ENCODE measurements around the gene INO80B.
"Not testable (repeated sequence)": the region's sequence is repeated elsewhere in the genome, so short reads cannot be mapped to it uniquely, and the experiment has no call there.

Gene INO80B

DNA sequence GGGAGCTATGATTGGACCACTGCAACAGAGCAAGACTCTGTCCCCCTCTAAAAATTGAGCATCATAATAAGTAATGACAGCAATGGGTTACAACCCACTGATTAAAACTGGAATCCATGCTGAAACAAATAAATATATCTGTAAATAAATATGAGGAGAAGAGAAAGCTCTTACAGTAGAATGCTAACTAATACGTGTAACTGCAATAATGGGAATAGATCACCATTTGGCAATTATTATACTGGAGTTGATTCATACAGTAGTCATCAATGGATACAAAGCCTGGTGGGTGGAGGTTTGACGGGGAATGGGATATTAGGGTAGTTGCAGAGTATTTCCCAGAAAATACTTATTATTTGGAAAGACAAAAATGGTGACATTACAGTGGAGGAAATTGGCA lies 6.1 kb upstream of the INO80B start:
- DNase-seq (ENCODE audit: low read depth) = peak; percentile 65

- DNase-seq (ENCODE audit: low read depth) = no peak
These were observed 4.2 kb upstream of the INO80B start for GRCh38 chr2:74450570-74451190.

GRCh38 chr2:74457129-74457548 lies 2.3 kb downstream of the INO80B start:
- DNase-seq (ENCODE audit: low read depth) = no peak

DNA sequence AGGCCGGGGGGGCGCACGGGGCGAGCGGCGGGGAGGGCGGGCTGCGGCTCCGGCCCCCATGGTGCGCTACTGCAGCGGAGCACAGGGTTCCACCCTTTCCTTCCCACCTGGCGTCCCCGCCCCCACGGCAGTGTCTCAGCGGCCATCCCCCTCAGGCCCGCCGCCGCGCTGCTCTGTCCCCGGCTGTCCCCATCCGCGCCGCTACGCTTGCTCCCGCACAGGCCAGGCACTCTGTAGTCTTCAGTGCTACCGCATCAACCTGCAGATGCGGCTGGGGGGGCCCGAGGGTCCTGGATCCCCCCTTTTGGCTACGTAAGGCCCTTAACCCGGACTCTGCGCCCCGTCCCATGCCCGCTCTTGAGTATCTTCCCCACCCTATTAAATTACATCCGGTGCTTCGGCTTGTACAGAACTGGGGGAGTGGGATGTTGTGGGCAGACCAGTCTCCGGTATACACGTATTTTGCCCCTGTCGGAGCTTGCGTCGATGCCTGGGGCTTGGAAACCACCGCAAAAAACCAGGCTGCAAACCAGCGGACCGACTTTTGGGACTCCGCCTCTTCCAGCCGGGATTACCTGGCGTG lies 2.8 kb downstream of the INO80B start:
- DNase-seq (ENCODE audit: low read depth) = peak; percentile 61

DNA sequence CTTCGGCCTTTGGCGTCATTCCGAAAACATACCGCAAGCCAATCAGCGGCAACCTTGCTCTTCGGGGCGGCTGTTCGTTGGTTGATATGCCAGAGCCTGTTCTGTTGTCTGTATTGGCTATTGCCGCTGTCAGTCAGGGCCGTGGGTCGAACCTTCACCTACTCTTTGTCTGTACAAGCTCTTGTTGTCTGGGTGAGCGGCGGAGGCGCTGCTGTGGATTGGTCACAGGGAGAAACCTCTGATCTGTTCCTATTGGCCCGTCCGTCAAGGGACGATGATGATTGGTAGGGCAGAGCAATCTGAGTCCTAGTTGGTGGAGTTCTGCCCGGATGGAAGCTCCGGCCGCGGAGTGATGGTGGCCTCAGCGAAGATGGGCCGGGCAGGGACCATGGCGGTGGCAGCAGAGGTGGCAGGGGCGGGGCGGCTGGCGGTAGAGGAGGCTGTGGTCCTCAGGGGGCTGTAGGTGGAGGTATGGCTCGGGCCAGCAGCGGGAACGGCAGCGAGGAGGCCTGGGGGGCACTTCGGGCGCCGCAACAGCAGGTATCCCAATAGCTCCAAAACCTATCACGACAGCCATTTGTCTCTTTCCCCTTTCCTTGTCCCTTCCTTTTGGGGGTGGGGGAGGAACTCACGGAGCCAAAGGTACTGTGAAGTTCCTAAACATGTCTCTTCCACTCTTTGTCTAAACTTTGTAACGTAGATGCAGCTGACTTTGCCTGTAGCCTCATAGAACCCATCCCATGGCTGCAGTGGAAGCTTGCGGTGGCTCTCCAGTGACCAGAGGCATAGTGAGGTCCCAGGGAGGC lies 3.4 kb downstream of the INO80B start, which contains the start of gene WBP1:
TSS of gene WBP1 (plus strand) at position 307 of the 806 bp plus-strand sequence. CDS start at position 472, 165 bp downstream.
- peak; percentile 100 for DNase-seq (ENCODE audit: low read depth)

DNA sequence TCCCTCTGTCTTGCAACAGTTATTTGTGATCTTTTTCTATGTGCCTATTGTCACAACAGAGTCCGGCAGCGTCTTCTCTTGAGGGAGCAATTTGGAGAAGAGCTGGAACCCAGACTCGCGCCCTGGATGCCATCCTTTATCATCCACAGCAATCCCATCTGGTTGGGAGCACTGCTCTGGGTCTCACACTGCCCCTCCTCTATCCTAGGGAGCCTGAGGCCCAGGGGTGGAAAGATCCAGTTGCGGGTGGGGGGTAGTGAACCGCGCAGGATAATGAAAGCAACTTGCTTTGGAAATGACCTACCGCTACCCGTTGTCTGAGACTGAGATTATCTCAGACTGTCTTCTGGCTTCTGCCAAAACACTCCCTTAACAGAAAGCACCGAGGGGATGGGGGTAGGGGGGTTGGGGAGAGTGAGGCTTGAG lies 4.1 kb downstream of the INO80B start:
- peak; percentile 18 for DNase-seq (ENCODE audit: low read depth)

- DNase-seq (ENCODE audit: low read depth) = not testable (repeated sequence)
These were observed 4.7 kb downstream of the INO80B start for GRCh38 chr2:74459503-74460118.

DNA sequence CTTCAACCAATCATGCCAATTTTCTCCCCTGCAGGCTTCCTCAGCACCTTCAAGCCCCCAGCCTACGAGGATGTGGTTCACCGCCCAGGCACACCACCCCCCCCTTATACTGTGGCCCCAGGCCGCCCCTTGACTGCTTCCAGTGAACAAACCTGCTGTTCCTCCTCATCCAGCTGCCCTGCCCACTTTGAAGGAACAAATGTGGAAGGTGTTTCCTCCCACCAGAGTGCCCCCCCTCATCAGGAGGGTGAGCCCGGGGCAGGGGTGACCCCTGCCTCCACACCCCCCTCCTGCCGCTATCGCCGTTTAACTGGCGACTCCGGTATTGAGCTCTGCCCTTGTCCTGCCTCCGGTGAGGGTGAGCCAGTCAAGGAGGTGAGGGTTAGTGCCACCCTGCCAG lies 5.3 kb downstream of the INO80B start:
- not testable (repeated sequence) for DNase-seq (ENCODE audit: low read depth)

GRCh38 chr2:74461187-74462053 lies 6.5 kb downstream of the INO80B start:
- peak; percentile 45 for DNase-seq (ENCODE audit: low read depth)

- DNase-seq (ENCODE audit: low read depth) = no peak
These were observed 7.3 kb downstream of the INO80B start for GRCh38 chr2:74462054-74462785.

GRCh38 chr2:74462786-74463105 lies 7.9 kb downstream of the INO80B start:
- no peak for DNase-seq (ENCODE audit: low read depth)

DNA sequence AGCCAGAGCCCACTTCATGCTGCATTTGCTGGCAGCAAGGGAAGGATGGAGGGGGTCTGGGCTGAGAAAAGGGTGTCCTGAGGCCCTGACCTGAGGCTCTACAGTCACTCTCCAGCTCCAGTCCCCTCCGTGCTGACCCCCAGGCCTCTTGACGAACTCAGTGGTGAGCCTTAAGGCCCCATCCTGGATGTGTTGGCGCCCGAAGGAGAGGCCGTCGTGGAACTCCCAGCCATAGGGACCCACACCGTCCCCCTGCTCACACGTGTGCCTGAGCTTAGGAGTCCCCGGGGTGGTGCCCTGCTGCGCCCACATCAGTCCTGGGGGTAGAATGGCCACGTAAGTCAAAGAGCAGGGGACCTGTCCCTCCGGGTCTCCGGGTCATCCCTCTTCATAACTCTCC lies 9.5 kb downstream of the INO80B start:
- DNase-seq (ENCODE audit: low read depth) = peak; percentile 34

- DNase-seq (ENCODE audit: low read depth) = not testable (repeated sequence)
These were observed 15.9 kb downstream of the INO80B start for GRCh38 chr2:74470742-74471141.

DNA sequence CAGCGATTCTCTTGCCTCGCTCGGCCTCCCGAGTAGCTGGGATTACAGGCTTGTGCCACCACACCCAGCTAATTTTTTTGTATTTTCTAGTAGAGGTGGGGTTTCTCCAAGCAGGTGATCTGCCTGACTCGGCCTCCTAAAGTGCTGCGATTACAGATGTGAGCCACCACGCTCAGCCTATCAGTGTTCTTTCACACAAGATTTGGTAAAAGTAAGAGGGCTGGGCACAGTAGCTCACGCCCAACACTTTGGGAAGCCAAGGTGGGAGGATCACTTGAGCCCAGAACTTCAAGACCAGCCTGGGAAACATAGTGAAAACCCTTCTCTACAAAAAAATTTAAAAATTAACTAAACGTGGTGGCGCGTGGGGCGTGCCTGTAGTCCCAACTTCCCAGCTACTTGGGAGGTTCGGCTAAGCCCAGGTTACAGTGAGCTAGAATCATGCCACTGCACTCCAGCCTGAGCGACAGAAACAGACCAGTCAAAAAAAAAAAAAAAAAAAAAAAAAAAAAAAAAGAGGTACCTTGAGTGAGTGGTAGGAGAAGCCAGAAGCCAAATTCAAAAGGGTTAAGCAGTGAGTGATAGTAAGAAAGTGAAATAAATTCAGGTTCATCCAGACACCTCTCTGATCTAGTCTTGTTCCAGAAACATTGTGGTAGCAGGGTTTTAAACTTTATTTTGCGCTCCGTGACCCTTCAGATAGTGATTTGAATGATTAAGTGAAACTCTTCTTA lies 16.6 kb downstream of the INO80B start:
- DNase-seq (ENCODE audit: low read depth) = no peak

- DNase-seq (ENCODE audit: low read depth) = peak; percentile 97
These were observed 17.4 kb downstream of the INO80B start, which contains the start of gene MRPL53 for GRCh38 chr2:74472086-74472944. Gene MRPL53, minus strand, starts transcription at chr2:74472680. Its CDS starts 20 bp downstream, at chr2:74472660.

- DNase-seq (ENCODE audit: low read depth) = no peak
These were observed 18.0 kb downstream of the INO80B start for GRCh38 chr2:74472945-74473258.

DNA sequence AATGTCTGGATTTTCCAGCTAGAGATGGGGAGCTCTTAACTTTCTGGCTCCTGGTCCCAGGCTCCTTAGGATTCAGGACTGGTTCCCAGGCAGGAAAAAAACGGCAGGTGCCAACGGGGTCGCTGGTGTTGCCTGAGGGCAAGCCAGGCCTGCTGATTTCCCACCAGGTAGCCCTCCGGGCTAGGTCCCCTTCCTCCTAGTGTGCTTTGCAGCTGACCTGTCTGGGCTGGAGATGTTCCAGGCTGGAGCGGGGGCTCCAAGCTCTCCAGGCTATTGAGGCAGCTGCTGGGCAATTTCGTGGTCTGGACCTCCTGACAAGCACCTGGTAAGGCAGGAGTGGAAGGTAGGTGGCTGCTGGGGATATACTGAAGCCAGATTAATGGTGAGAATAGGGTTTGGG lies 19.6 kb downstream of the INO80B start:
- no peak for DNase-seq (ENCODE audit: low read depth)

GRCh38 chr2:74474899-74475298 lies 20.0 kb downstream of the INO80B start:
- peak; percentile 32 for DNase-seq (ENCODE audit: low read depth)

DNA sequence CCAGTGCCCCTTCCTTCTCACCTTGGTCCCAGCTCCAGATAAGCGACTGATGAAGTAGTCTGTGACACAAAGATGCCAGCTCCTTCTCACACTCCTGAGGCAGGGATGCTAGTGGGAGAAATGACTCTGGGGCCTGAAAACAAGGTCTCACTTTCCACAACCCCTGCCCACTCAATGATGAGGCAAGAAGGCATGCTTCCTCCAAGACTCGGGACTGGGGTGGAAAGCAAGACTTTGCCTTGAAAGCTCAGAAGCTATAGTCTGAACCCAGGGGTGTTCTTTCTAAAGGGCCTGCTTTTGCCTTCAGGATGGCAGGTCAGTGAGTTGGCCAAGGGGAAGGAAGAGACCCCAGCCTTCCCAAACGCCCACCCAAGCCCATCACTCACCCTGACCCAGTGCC lies 26.5 kb downstream of the INO80B start:
- DNase-seq (ENCODE audit: low read depth) = no peak
